Vagina (tissue), 2 donors: Measurements from ENCODE around the gene CELA1. TPM values are rescaled to one million over a fixed set of nuclear protein-coding genes. Genes with fewer than 3 reads are reported as not detected.
"Not testable (repeated sequence)": the region's sequence is repeated elsewhere in the genome, so short reads cannot be mapped to it uniquely, and the experiment has no call there.

Experiments used
- DNase-seq, 2 donors: peaks; one replicate each; pipeline ENCODE4 v3.0.0-alpha.2; 2017; ENCODE audit errors: extremely low spot score in 2 of 2
- H3K27ac ChIP-seq: fragments of 200-600 bp; sonication (generic); one replicate; pipeline ENCODE4 v1.5.1; 2019
- H3K27me3 ChIP-seq: fragments of 200-600 bp; sonication (generic); one replicate; pipeline ENCODE4 v1.5.1; 2019
- H3K36me3 ChIP-seq, 2 donors: fragments of 200-600 bp; sonication (generic); one replicate each; pipeline ENCODE4 v1.5.1; 2017 to 2019
- H3K4me1 ChIP-seq: fragments of 200-600 bp; sonication (generic); one replicate; pipeline ENCODE4 v1.5.1; 2019
- H3K4me3 ChIP-seq, 2 donors: fragments of 200-600 bp; sonication (generic); 1 replicate in 1 of 2; 2 replicates in 1 of 2; pipeline ENCODE4 v1.5.1; 2016 to 2019
- H3K9me3 ChIP-seq: fragments of 200-600 bp; sonication (generic); one replicate; pipeline ENCODE4 v1.5.1; 2019
- CTCF ChIP-seq, 3 experiments: fragments of 450-650 bp in 2 of 3; fragments of 200-600 bp in 1 of 3; sonication (generic) in 1 of 3; IDR thresholded peaks; one replicate each; pipeline ENCODE4 v1.5.1; 2017 to 2019; ENCODE audit warnings: antibody characterized with exemption in 3 of 3, mild to moderate bottlenecking in 2 of 3, moderate library complexity in 2 of 3
- POLR2A ChIP-seq, 2 donors: fragments of 450-650 bp; IDR thresholded peaks; one replicate each; pipeline ENCODE4 v1.6.1; 2017; ENCODE audit warnings: antibody characterized with exemption in 2 of 2, mild to moderate bottlenecking in 2 of 2, moderate library complexity in 2 of 2
- POLR2AphosphoS5 ChIP-seq, 2 donors: sonication (generic); formaldehyde crosslinking; IDR thresholded peaks; one replicate each; pipeline ENCODE4 v1.9.0; 2017; ENCODE audit warnings: antibody characterized with exemption in 2 of 2, mild to moderate bottlenecking in 2 of 2, low read depth in 1 of 2; ENCODE audit not compliant: insufficient read depth in 1 of 2
- intact Hi-C: fragments of 100-400 bp; cut with DNase I; formaldehyde crosslinking; loops from one replicate; pipeline ENCODE4 v1.15.1; 2023
- total RNA-seq: library from RNA; depleted of rRNA; stranded (reverse); fragments of >200 nt; gene quantifications from one replicate; pipeline ENCODE4 v1.2.3, GENCODE V29; 2016

The CELA1 gene
- total RNA-seq, 1 donor from 2014 or later, result not detected

GRCh38 chr12:51311389-51311788 lies 35.1 kb downstream of the CELA1 start:
- DNase-seq, result no peak
- H3K4me3 ChIP-seq, result no peak overlapping the region
- H3K4me1 ChIP-seq, result peaks cover 7% of the 10 kb centered on the region
- intact Hi-C loops, result no loop called here
- no peaks in the 10 kb centered on the region for H3K36me3 ChIP-seq
- no peaks in the 10 kb centered on the region for H3K27me3 ChIP-seq
- no peaks in the 10 kb centered on the region for H3K9me3 ChIP-seq
- H3K27ac ChIP-seq, result no peak overlapping the region
- no peak for TF ChIP-seq POLR2AphosphoS5 (IDR thresholded peaks at IDR 0.05; ENCODE audit: insufficient read depth in 1 of 2, low read depth in 1 of 2)
- no peak for TF ChIP-seq POLR2A (IDR thresholded peaks at IDR 0.05)
- no peak for TF ChIP-seq CTCF (IDR thresholded peaks at IDR 0.05)

GRCh38 chr12:51307655-51308593 lies 38.6 kb downstream of the CELA1 start:
- no peak overlapping the region for H3K27ac ChIP-seq
- H3K27me3 ChIP-seq, result no peaks in the 10 kb centered on the region
- no peak for DNase-seq
- TF ChIP-seq POLR2AphosphoS5 (IDR thresholded peaks at IDR 0.05; ENCODE audit: insufficient read depth in 1 of 2, low read depth in 1 of 2), result peak in 1 of 2 donors; percentile 30
- TF ChIP-seq CTCF (IDR thresholded peaks at IDR 0.05), result no peak
- intact Hi-C loops, result no loop called here
- no peak overlapping the region for H3K4me3 ChIP-seq
- no peaks in the 10 kb centered on the region for H3K9me3 ChIP-seq
- peaks cover 7% of the 10 kb centered on the region for H3K4me1 ChIP-seq
- H3K36me3 ChIP-seq, result no peaks in the 10 kb centered on the region

- H3K4me3 ChIP-seq, result no peak overlapping the region
- TF ChIP-seq POLR2AphosphoS5 (IDR thresholded peaks at IDR 0.05; ENCODE audit: insufficient read depth in 1 of 2, low read depth in 1 of 2), result no peak
- TF ChIP-seq POLR2A (IDR thresholded peaks at IDR 0.05), result no peak
- no peak for TF ChIP-seq CTCF (IDR thresholded peaks at IDR 0.05)
- H3K9me3 ChIP-seq, result no peaks in the 10 kb centered on the region
- no peak for DNase-seq
- H3K27me3 ChIP-seq, result no peaks in the 10 kb centered on the region
- H3K27ac ChIP-seq, result no peak overlapping the region
- peaks cover 7% of the 10 kb centered on the region for H3K4me1 ChIP-seq
- H3K36me3 ChIP-seq, result no peaks in the 10 kb centered on the region
- intact Hi-C loops, result no loop called here
These were observed 40.0 kb downstream of the CELA1 start for GRCh38 chr12:51306507-51306906.

- H3K4me1 ChIP-seq, DNase-seq, H3K27ac ChIP-seq, intact Hi-C loops, H3K9me3 ChIP-seq, H3K4me3 ChIP-seq, H3K27me3 ChIP-seq, H3K36me3 ChIP-seq: not testable (repeated sequence)
These were observed 45.7 kb downstream of the CELA1 start for GRCh38 chr12:51300768-51301167.

GRCh38 chr12:51295651-51296050 lies 50.8 kb downstream of the CELA1 start:
- H3K27ac ChIP-seq, result no peak overlapping the region
- no peak for TF ChIP-seq POLR2AphosphoS5 (IDR thresholded peaks at IDR 0.05; ENCODE audit: insufficient read depth in 1 of 2, low read depth in 1 of 2)
- no peak for TF ChIP-seq CTCF (IDR thresholded peaks at IDR 0.05)
- no peak for TF ChIP-seq POLR2A (IDR thresholded peaks at IDR 0.05)
- no peak for DNase-seq
- H3K36me3 ChIP-seq, result no peaks in the 10 kb centered on the region
- intact Hi-C loops, result no loop called here
- H3K27me3 ChIP-seq, result no peaks in the 10 kb centered on the region
- no peaks in the 10 kb centered on the region for H3K9me3 ChIP-seq
- H3K4me1 ChIP-seq, result no peaks in the 10 kb centered on the region
- H3K4me3 ChIP-seq, result no peak overlapping the region

- H3K4me1 ChIP-seq, H3K9me3 ChIP-seq, DNase-seq, H3K27ac ChIP-seq, intact Hi-C loops, H3K36me3 ChIP-seq, H3K4me3 ChIP-seq, H3K27me3 ChIP-seq: not testable (repeated sequence)
These were observed 52.4 kb downstream of the CELA1 start for GRCh38 chr12:51294097-51294496.
